ENCODE results near the gene APOBEC2. TPM values are rescaled to one million over a fixed set of nuclear protein-coding genes. Genes with fewer than 3 reads are reported as not detected.

APOBEC2 gene
- total RNA-seq, 1 donor from 2014 or later = not detected

DNA sequence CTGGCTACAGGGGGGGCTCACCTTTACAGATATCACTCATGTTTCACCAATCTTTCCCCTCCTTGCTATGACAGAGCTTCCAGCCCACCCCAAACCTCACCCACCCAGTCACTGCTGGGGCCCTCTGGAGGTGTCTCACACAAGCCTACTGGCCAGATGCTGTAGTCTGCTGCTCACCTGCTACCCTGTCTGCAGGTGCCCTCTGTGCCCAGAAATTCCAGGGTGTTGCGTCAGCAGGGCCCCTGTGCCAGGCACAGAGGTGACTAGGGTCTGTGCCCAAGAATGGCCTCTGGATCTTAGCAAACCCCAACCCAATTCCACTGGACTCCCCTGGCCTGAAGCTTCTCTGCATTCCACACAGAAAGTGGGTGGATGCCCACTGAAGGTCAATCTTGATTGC lies 35.3 kb upstream of the APOBEC2 start:
- no peak for DNase-seq (ENCODE audit: low spot score)
- H4K20me1 ChIP-seq (ENCODE audit: low read depth) = no peaks in the 10 kb centered on the region
- no peaks in the 10 kb centered on the region for H3F3A ChIP-seq (ENCODE audit: low read depth)
- no peaks in the 10 kb centered on the region for H3K4me1 Mint-ChIP-seq
- TF ChIP-seq CTCF (IDR thresholded peaks at IDR 0.05) (no peak), EZH2phosphoT487 (IDR thresholded peaks at IDR 0.05) (no peak), EZH2 (IDR thresholded peaks at IDR 0.05) (no peak)
- no peaks in the 10 kb centered on the region for H3K9me3 ChIP-seq (ENCODE audit: low read depth)
- no peak overlapping the region for H3K4me2 ChIP-seq
- no peaks in the 10 kb centered on the region for H3K9me3 Mint-ChIP-seq
- H3K27ac ChIP-seq = no peak overlapping the region
- H3K4me1 ChIP-seq = no peaks in the 10 kb centered on the region
- no peaks in the 10 kb centered on the region for H3K27me3 ChIP-seq
- no peak overlapping the region for H3K4me3 Mint-ChIP-seq
- H2AFZ ChIP-seq (replicated peaks) = no peak overlapping the region
- peaks cover 9% of the 10 kb centered on the region for H3K36me3 Mint-ChIP-seq
- no peaks in the 10 kb centered on the region for H3K79me2 ChIP-seq (ENCODE audit: low read depth)
- no peak overlapping the region for H3K9ac ChIP-seq
- no peak overlapping the region for H3K4me3 ChIP-seq
- no peak overlapping the region for H3K27ac Mint-ChIP-seq
- H3K27me3 Mint-ChIP-seq (ENCODE audit: insufficient read depth, low read depth) = peaks cover 7% of the 10 kb centered on the region
- no peaks in the 10 kb centered on the region for H3K36me3 ChIP-seq

DNA sequence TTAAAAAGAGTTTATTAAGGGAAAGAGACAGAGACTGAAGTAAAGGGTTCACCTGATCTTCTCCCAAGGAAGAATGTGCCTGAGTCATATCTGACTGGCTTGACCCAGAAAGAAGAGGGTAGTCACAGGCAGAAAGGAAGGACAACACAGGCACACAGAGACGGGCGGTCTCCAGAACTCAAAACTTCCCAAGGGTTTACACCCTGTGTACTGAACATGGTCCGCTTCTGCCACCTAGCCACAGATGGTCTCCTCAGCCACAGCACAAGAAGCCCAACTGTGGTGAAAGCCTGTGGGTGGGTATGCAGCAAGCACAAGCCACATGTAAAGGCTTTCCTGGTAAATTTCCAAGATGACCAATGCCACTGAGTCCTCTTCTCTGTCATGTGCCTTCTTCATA lies 31.2 kb upstream of the APOBEC2 start:
- H3K4me2 ChIP-seq = no peak overlapping the region
- H3F3A ChIP-seq (ENCODE audit: low read depth) = no peaks in the 10 kb centered on the region
- H3K4me3 ChIP-seq = no peak overlapping the region
- H3K9me3 ChIP-seq (ENCODE audit: low read depth) = no peaks in the 10 kb centered on the region
- H3K9me3 Mint-ChIP-seq = no peaks in the 10 kb centered on the region
- H3K79me2 ChIP-seq (ENCODE audit: low read depth) = no peaks in the 10 kb centered on the region
- H3K27me3 ChIP-seq = no peaks in the 10 kb centered on the region
- peaks cover 12% of the 10 kb centered on the region for H3K36me3 Mint-ChIP-seq
- peak; percentile 24 for DNase-seq (ENCODE audit: low spot score)
- H3K4me1 ChIP-seq = peaks cover 10% of the 10 kb centered on the region
- H3K4me1 Mint-ChIP-seq = peaks cover 10% of the 10 kb centered on the region
- H3K27ac ChIP-seq = no peak overlapping the region
- no peak overlapping the region for H2AFZ ChIP-seq (replicated peaks)
- peaks cover 2% of the 10 kb centered on the region for H3K27me3 Mint-ChIP-seq (ENCODE audit: insufficient read depth, low read depth)
- no peaks in the 10 kb centered on the region for H3K36me3 ChIP-seq
- no peak overlapping the region for H3K9ac ChIP-seq
- TF ChIP-seq EZH2phosphoT487 (IDR thresholded peaks at IDR 0.05) = no peak
- peak; percentile 36 for TF ChIP-seq CTCF (IDR thresholded peaks at IDR 0.05)
- no peak for TF ChIP-seq EZH2 (IDR thresholded peaks at IDR 0.05)
- H3K27ac Mint-ChIP-seq = no peak overlapping the region
- no peak overlapping the region for H3K4me3 Mint-ChIP-seq
- no peaks in the 10 kb centered on the region for H4K20me1 ChIP-seq (ENCODE audit: low read depth)

GRCh38 chr6:41022294-41022693 lies 30.7 kb upstream of the APOBEC2 start:
- Histone ChIP-seq H4K20me1 (ENCODE audit: low read depth) (no peaks in the 10 kb centered on the region), H3K79me2 (ENCODE audit: low read depth) (no peaks in the 10 kb centered on the region), H3K4me3 (no peak overlapping the region), H3K9ac (no peak overlapping the region), H3K4me1 (peaks cover 14% of the 10 kb centered on the region), H3F3A (ENCODE audit: low read depth) (peaks cover 4% of the 10 kb centered on the region), H2AFZ (replicated peaks) (no peak overlapping the region), H3K27me3 (no peaks in the 10 kb centered on the region), H3K36me3 (no peaks in the 10 kb centered on the region), H3K4me2 (no peak overlapping the region), H3K9me3 (ENCODE audit: low read depth) (no peaks in the 10 kb centered on the region), H3K27ac (no peak overlapping the region)
- Mint-ChIP-seq H3K27me3 (ENCODE audit: insufficient read depth, low read depth) (peaks cover 2% of the 10 kb centered on the region), H3K9me3 (no peaks in the 10 kb centered on the region), H3K4me3 (no peak overlapping the region), H3K4me1 (peaks cover 15% of the 10 kb centered on the region), H3K36me3 (peaks cover 12% of the 10 kb centered on the region), H3K27ac (no peak overlapping the region)
- no peak for TF ChIP-seq EZH2phosphoT487 (IDR thresholded peaks at IDR 0.05)
- no peak for TF ChIP-seq EZH2 (IDR thresholded peaks at IDR 0.05)
- no peak for TF ChIP-seq CTCF (IDR thresholded peaks at IDR 0.05)
- no peak for DNase-seq (ENCODE audit: low spot score)
